GM12892 (cell line): ENCODE data around the gene NUBP1.

Experiments used
- POLR2A ChIP-seq: IDR thresholded peaks from 2 replicates; pipeline ENCODE4 v1.6.1; 2011; ENCODE audit warnings: low read depth, low read length, control low read depth
- POLR2AphosphoS5 ChIP-seq: IDR thresholded peaks from 2 replicates; pipeline ENCODE4 v1.6.1; 2011; ENCODE audit warnings: low read depth, low read length, control low read depth
- TAF1 ChIP-seq: IDR thresholded peaks from 2 replicates; pipeline ENCODE4 v1.6.1; 2011; ENCODE audit warnings: low read depth, mild to moderate bottlenecking, control low read depth, low read length, borderline replicate concordance

DNA sequence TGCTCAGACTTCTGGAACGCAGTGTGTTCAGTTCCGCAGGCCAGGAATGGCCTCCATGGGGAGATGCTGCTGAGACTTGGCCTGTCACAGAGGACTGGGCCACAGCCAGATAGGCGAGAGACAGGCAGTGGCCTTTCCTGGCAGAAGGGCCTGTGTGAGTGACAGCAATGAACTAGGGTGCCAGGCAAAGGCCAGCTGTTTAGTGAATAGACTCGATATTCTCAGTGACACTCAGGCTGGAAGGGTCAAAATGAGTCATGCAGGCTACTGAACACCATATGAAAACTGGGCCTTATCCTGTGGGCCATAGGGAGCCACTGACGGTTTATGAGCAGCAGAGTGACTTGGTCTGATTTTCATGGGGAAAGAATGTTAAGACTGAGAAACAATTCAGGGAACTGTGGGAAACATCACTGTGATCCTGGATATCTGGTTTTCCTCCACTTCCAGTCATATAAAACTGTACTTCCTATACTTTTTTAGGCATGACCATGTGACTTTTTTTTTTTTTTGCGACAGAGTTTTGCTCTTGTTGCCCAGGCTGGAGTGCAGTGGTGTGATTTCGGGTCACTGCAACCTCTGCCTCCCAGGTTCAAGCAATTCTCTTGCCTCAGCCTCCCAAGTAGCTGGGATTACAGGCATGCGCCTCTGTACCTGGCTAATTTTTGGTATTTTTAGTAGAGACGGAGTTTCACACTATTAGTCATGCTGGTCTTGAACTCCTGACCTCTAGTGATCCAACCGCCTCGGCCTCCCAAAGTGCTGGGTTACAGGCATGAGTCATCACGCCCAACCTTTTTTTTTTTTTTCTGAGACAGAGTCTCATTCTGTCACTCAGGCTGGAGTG, 5.2 kb upstream of the NUBP1 start:
- no peak for TF ChIP-seq TAF1
- TF ChIP-seq POLR2A = peak; percentile 67
- TF ChIP-seq POLR2AphosphoS5 = no peak; the same call in 1 of the 2 replicates
